Lower leg skin (tissue), 4 donors: ENCODE measurements around the gene ZNF567. TPM values are rescaled to one million over a fixed set of nuclear protein-coding genes. Genes with fewer than 3 reads are reported as not detected.
"Not testable (repeated sequence)": the region's sequence is repeated elsewhere in the genome, so short reads cannot be mapped to it uniquely, and the experiment has no call there.

ENCODE experiments used
- DNase-seq, 2 donors: peaks; one replicate each; pipeline ENCODE4 v3.0.0-alpha.2; 2019; ENCODE audit warnings: low spot score in 2 of 2
- H3K4me3 ChIP-seq: fragments of 200-600 bp; sonication (generic); 2 replicates; pipeline ENCODE4 v1.5.1; 2017; ENCODE audit warnings: mild to moderate bottlenecking, low read depth; ENCODE audit not compliant: poor library complexity, severe bottlenecking
- POLR2A ChIP-seq, 2 donors: fragments of 450-650 bp; IDR thresholded peaks; one replicate each; pipeline ENCODE4 v1.6.1; 2016 to 2017; ENCODE audit warnings: antibody characterized with exemption in 2 of 2, mild to moderate bottlenecking in 1 of 2, moderate library complexity in 1 of 2
- WGBS, 2 donors: methylation state at CpG; one replicate each; pipeline ENCODE4 v1.1.5; 2018; 5-methylcytosine and 5-hydroxymethylcytosine counted together
- intact Hi-C: fragments of 100-400 bp; cut with DNase I; formaldehyde crosslinking; loops from one replicate; pipeline ENCODE4 v1.15.0; 2023; ENCODE audit warnings: low total_unique reads
- total RNA-seq, 4 donors: library from RNA; depleted of rRNA; stranded (reverse); fragments of >200 nt; gene quantifications; one replicate each; pipeline ENCODE4 v1.1.0, GENCODE V29; 2016
- TF ChIP-seq, protein P1 (sequence below), 3 donors: fragments of 450-650 bp; IDR thresholded peaks; one replicate each; pipeline ENCODE4 v1.5.1; 2016; ENCODE audit warnings: antibody characterized with exemption in 3 of 3, mild to moderate bottlenecking in 3 of 3, moderate library complexity in 2 of 3

ZNF567 gene
- total RNA-seq, 4 donors from 2014 or later = 6.3 to 9.6 (median 7.7) TPM

DNA sequence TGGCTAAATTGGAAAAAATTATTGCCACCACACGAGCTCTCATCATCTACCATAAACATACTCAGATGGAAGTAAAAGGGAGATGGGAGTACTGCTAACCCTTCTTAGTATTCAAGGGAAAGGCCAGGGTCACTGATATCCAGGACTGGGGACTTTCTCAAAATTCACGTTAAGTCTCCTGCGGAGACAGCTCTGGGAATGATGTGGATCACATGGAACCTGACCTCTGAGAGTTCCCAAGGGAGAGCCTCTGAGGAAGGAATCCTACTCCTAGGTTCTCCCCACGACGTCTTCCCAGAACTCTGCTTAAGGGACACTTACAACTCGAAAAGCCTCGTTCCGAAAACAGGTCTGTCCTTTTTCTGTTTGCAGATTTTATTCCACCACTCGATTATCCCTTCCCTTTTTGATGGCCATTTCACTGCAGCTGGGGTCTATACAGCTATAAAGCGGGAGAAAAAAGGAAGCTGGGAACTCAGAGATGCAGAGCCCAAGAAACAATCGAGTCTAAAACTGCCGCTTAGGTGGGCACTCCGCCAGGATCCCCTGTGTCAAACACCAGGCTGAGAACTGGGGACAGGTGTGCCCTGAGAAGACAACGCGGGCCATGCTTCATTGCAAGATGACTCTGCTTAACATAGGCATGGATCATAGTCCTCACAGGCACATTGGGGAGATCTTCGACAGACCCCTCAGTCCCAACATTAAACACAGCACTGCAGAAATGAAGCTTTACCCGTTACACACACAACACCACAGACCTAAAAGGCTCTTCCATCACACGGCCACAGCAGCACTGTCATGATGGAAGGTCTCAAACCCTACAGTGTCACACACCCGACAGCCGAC lies 823 bp upstream of the ZNF567 start:
- H3K4me3 ChIP-seq = peak overlapping the region; percentile 60
- intact Hi-C loops = no loop called here
- TF ChIP-seq POLR2A (IDR thresholded peaks at IDR 0.05) = no peak
- TF ChIP-seq, protein P1, sequence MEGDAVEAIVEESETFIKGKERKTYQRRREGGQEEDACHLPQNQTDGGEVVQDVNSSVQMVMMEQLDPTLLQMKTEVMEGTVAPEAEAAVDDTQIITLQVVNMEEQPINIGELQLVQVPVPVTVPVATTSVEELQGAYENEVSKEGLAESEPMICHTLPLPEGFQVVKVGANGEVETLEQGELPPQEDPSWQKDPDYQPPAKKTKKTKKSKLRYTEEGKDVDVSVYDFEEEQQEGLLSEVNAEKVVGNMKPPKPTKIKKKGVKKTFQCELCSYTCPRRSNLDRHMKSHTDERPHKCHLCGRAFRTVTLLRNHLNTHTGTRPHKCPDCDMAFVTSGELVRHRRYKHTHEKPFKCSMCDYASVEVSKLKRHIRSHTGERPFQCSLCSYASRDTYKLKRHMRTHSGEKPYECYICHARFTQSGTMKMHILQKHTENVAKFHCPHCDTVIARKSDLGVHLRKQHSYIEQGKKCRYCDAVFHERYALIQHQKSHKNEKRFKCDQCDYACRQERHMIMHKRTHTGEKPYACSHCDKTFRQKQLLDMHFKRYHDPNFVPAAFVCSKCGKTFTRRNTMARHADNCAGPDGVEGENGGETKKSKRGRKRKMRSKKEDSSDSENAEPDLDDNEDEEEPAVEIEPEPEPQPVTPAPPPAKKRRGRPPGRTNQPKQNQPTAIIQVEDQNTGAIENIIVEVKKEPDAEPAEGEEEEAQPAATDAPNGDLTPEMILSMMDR (IDR thresholded peaks at IDR 0.05) = no peak
- 8 to 11% methylated on average over 20 of the region's 20 CpGs for WGBS, 2 donors
- peak in 1 of 2 donors; percentile 18 for DNase-seq

DNA sequence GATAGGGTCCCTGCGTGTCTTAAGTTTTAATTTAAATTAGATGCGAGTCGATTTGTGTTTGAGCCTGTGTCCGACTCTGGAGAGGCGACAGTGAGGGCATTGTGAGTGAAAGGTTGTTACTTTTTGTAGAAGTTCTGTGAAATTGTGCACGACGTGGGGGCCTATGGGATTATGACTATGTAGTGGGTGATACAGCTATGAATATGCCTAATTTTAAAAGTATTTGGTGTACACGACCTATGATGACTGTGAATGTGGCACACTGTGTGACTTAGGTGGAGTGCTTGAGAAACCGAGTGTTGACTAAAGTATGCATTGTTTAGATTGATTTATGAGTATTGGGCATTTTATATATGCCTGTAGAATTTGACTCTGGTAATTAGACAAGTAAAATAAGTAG lies 646 bp downstream of the ZNF567 start:
- peak overlapping the region; percentile 60 for H3K4me3 ChIP-seq
- DNase-seq = no peak
- TF ChIP-seq, protein P1 (IDR thresholded peaks at IDR 0.05) = no peak
- no peak for TF ChIP-seq POLR2A (IDR thresholded peaks at IDR 0.05)
- WGBS, 2 donors = 8% methylated on average over 9 of the region's 9 CpGs
- intact Hi-C loops = no loop called here

DNA sequence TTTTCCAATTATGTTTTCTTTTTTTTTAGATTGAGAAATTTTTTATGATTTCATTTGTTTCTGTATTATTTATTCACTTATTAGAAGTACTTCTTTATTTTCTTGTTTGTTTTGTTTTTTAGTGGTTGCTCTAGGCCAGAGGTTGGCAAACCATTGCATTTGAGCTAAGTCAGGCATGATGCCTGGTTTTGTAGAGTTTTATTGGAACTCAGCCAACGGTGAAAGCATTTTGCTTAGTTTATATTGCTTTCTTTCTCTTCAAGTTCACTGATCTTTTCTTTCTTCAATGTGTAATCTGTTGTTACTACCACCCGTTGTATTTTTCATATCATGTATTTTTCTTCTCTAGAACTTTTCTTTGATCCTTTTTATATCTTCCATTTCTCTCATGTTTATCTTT lies 19.7 kb downstream of the ZNF567 start:
- DNase-seq = no peak
- WGBS, 2 donors = 48 to 82% methylated on average over 2 of the region's 2 CpGs
- H3K4me3 ChIP-seq = no peak overlapping the region
- intact Hi-C loops = no loop called here
- no peak for TF ChIP-seq POLR2A (IDR thresholded peaks at IDR 0.05)
- TF ChIP-seq, protein P1 (IDR thresholded peaks at IDR 0.05) = no peak

DNA sequence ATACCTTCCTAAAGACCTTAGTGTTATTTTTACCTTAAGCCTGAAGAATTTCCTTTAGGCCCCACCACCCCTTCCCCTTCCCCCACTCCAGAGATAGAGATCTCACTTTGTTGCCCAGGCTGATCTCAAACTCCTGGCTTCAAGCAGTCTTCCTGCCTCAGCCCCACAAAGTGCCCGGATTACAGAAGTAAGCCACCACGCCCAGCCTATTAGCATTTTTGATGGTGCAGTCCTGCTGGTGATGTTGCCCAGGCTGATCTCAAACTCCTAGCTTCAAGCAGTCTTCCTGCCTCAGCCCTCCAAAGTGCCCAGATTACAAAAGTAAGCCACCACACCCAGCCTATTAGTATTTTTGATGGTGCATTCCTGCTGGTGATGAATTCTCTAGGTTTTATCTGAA lies 22.0 kb downstream of the ZNF567 start:
- 75% methylated on average over 2 of the region's 2 CpGs for WGBS, 2 donors
- no peak for DNase-seq
- intact Hi-C loops = no loop called here
- TF ChIP-seq, protein P1 (IDR thresholded peaks at IDR 0.05) = no peak
- TF ChIP-seq POLR2A (IDR thresholded peaks at IDR 0.05) = no peak
- H3K4me3 ChIP-seq = no peak overlapping the region

DNA sequence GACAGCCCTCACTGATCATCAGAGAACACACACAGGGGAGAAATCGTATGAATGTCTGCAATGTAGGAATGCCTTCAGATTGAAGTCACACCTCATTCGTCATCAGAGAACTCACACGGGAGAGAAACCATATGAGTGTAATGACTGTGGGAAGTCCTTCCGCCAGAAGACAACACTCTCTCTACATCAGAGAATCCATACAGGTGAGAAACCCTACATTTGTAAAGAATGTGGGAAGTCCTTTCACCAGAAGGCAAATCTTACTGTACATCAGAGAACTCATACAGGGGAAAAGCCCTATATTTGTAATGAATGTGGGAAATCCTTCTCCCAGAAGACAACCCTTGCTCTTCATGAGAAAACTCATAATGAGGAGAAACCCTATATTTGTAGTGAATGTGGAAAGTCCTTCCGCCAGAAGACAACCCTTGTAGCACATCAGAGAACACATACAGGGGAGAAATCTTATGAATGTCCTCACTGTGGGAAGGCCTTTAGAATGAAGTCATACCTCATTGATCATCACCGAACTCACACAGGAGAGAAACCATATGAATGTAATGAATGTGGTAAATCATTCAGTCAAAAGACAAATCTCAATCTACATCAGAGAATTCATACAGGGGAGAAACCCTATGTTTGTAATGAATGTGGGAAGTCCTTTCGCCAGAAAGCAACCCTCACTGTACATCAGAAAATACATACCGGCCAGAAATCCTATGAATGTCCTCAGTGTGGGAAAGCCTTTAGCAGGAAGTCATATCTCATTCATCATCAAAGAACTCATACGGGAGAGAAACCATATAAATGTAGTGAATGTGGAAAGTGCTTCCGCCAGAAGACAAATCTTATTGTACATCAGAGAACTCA lies 32.5 kb downstream of the ZNF567 start:
- no peak overlapping the region for H3K4me3 ChIP-seq
- TF ChIP-seq, protein P1 (IDR thresholded peaks at IDR 0.05) = no peak
- TF ChIP-seq POLR2A (IDR thresholded peaks at IDR 0.05) = no peak
- intact Hi-C loops = no loop called here
- WGBS, 2 donors = 95 to 97% methylated on average over 10 of the region's 10 CpGs
- DNase-seq = no peak

DNA sequence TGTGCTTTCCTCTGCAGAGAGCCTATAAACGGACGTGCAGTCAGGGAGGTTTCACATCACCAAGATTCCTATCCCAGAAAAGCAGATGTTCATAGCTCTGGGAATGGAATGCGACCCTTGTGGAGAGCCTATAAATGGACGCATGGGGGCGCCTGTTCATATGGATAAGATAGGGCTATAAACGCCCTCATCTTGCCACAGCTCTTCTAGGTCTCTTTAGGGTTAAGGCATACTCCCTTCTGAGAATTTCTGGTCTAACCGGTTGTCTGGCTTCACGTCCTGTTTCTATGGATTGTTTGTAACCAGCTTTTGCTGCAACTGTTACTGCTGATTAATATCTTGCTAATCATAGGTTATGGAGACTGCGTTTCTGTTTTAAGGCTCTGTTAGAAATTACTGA lies 48.8 kb downstream of the ZNF567 start:
- WGBS, 2 donors = 45 to 55% methylated on average over 9 of the region's 9 CpGs
- DNase-seq, intact Hi-C loops, H3K4me3 ChIP-seq: not testable (repeated sequence)
